ENCODE measurements around the gene ERVFRD-1.
"Not testable (repeated sequence)": the region's sequence is repeated elsewhere in the genome, so short reads cannot be mapped to it uniquely, and the experiment has no call there.

The ERVFRD-1 gene

DNA sequence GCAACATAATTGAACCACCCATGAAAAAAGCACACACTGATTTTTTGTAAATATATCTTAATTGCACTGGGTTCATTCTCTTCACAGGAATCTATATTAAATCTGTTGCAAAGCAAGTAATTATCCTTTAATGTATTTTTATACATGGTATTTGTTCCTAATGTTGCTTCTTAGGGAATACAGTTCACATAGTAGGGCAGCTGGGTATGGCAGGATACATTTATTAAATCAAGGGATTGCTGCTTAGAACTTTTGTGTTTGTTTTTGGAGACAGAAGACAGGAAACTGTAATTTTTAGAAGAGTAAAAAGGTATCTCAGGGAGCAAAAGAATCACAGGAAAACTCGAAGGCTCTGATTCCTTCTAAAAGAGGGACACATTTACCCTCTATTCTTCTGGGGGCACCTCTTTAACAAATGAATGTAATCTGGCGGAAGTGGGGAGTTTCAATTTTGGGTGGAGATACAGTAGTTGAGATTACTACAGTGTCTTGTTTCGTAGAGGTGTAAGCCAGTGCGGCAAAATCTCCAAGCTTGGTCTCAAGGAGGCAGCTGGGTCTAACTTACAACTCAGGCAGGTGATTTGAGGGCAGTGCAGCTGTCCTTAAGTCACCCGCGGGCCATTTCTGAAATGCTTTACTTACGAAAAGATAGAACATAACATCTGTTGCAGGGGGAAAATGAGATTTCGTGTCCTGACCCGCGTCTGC is 18.7 kb downstream of the ERVFRD-1 start:
- Histone ChIP-seq H3K4me1 (ENCODE audit: control insufficient read depth, insufficient read depth, low read length) (peaks cover 9% of the 10 kb centered on the region), H3K27ac (ENCODE audit: insufficient read depth, low read depth, low read length, poor library complexity, severe bottlenecking) (no peak overlapping the region), H3K4me3 (ENCODE audit: insufficient read depth, low read depth, low read length) (peak overlapping the region; percentile 82)

DNA sequence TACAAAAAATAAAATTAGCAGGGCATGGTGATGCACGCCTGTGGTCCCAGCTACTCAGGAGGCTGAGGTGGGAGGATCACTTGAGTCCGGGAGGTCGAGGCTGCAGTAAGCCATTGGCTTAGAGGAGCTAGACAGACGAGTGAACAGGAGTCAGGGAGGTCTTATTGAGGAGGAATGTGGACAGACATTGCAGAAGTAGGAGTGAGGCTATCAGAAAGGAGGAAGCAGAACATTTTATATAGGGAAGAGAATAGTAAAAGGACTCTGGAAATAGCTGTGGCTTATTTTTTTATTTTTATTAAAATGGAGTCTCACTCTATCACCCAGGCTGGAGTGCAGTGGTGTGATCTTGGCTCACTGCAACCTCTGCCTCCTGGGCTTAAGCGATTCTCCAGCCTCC is 20.4 kb downstream of the ERVFRD-1 start:
- WGBS, 2 experiments = 90 to 92% methylated on average over 5 of the region's 5 CpGs
- H3K27ac ChIP-seq (ENCODE audit: insufficient read depth, low read depth, low read length, poor library complexity, severe bottlenecking); H3K4me1 ChIP-seq (ENCODE audit: control insufficient read depth, insufficient read depth, low read length); H3K4me3 ChIP-seq (ENCODE audit: insufficient read depth, low read depth, low read length); H3K36me3 ChIP-seq (ENCODE audit: control insufficient read depth, insufficient read depth, low read length); H3K9me3 ChIP-seq (ENCODE audit: control insufficient read depth, low read length): not testable (repeated sequence)
- peaks cover 11% of the 10 kb centered on the region for H3K27me3 ChIP-seq (ENCODE audit: control insufficient read depth, insufficient read depth, low read length, poor library complexity, severe bottlenecking)

More for the DNA sequence above, 18.7 kb downstream of the ERVFRD-1 start:
- Histone ChIP-seq H3K27me3 (ENCODE audit: control insufficient read depth, insufficient read depth, low read length, poor library complexity, severe bottlenecking) (peaks cover 11% of the 10 kb centered on the region), H3K9me3 (ENCODE audit: control insufficient read depth, low read length) (no peaks in the 10 kb centered on the region), H3K36me3 (ENCODE audit: control insufficient read depth, insufficient read depth, low read length) (no peaks in the 10 kb centered on the region)
- 9 to 13% methylated on average over 10 of the region's 10 CpGs for WGBS, 2 experiments

DNA sequence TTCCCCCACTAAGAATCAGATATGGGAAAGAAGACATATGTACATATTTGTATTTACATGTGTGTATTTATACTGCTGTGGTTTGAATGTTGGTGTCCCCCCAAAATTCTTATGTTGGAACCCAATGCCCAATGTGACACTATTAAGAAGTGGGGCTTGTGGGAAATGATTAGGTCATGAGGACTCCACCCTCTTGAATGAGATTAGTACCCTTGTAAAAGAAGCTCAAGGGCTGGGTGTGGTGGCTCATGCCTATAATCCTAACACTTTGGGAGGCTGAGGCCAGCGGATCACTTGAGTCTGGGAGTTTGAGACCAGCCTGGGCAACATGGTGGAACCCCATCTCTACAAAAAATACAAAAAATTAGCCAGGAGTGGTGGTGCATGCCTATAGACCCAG is 21.8 kb downstream of the ERVFRD-1 start:
- Histone ChIP-seq H3K9me3 (ENCODE audit: control insufficient read depth, low read length) (no peaks in the 10 kb centered on the region), H3K4me3 (ENCODE audit: insufficient read depth, low read depth, low read length) (no peak overlapping the region), H3K27me3 (ENCODE audit: control insufficient read depth, insufficient read depth, low read length, poor library complexity, severe bottlenecking) (peaks cover 11% of the 10 kb centered on the region), H3K36me3 (ENCODE audit: control insufficient read depth, insufficient read depth, low read length) (no peaks in the 10 kb centered on the region), H3K27ac (ENCODE audit: insufficient read depth, low read depth, low read length, poor library complexity, severe bottlenecking) (no peak overlapping the region), H3K4me1 (ENCODE audit: control insufficient read depth, insufficient read depth, low read length) (no peaks in the 10 kb centered on the region)
- 91 to 95% methylated on average over 1 of the region's 1 CpG for WGBS, 2 experiments

DNA sequence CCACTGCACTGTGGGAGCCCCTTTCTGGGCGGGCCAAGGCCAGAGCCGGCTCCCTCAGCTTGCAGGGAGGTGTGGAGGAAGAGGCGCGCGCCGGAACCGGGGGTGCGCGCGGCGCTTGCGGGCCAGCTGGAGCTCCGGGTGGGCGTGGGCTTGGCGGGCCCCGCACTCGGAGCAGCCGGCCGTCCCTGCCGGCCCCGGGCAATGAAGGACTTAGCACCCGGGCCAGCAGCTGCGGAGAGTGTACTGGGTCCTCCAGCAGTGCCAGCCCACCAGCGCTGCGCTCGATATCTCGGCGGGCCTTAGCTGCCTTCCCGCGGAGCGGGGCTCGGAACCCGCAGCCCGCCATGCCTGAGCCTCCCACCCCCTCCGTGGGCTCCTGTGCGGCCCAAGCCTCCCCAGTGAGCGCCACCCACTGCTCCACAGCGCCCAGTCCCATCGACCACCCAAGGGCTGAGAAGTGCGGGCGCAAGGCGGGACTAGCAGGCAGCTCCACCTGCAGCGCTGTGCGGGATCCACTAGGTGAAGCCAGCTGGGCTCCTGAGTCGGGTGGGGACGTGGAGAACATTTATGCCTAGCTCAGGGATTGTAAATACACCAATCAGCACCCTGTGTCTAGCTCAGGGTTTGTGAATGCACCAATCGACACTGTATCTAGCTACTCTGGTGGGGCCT is 24.2 kb downstream of the ERVFRD-1 start:
- not testable (repeated sequence) for H3K9me3 ChIP-seq (ENCODE audit: control insufficient read depth, low read length); H3K27me3 ChIP-seq (ENCODE audit: control insufficient read depth, insufficient read depth, low read length, poor library complexity, severe bottlenecking); H3K27ac ChIP-seq (ENCODE audit: insufficient read depth, low read depth, low read length, poor library complexity, severe bottlenecking); H3K36me3 ChIP-seq (ENCODE audit: control insufficient read depth, insufficient read depth, low read length); H3K4me1 ChIP-seq (ENCODE audit: control insufficient read depth, insufficient read depth, low read length); H3K4me3 ChIP-seq (ENCODE audit: insufficient read depth, low read depth, low read length)
- 94% methylated on average over 47 of the region's 47 CpGs for WGBS, 2 experiments

DNA sequence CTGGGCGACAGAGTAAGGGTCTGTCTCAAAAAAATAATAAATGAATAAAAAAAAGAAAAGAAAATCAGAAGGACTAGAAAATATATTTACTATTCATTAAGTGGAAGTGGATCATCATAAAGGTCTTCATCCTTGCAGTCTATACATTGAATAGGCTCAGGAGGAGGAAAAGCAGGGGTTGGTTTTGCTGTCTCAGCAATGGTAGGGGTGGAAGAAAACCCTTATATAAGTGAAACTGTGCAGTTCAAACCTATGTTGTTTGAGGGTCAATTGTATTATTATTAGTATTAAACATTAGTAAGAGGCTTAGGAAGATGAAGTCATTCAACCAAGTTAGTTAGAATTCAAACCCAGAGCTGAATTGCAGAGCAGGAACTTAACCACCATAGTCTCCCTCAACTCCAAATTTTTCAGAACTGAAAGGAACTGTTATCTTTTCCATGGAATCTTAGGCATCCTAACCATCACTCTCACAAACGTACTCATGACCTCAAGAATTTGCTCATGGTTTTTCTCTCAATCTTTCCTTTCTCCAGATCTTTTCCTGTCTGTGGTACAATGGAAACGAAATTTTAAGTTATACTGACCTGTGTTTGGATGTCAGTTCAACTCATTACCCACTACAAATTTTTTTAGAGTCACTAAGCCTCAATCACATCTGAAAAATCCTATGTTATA is 25.6 kb downstream of the ERVFRD-1 start:
- Histone ChIP-seq H3K4me1 (ENCODE audit: control insufficient read depth, insufficient read depth, low read length) (no peaks in the 10 kb centered on the region), H3K27ac (ENCODE audit: insufficient read depth, low read depth, low read length, poor library complexity, severe bottlenecking) (no peak overlapping the region), H3K36me3 (ENCODE audit: control insufficient read depth, insufficient read depth, low read length) (no peaks in the 10 kb centered on the region), H3K4me3 (ENCODE audit: insufficient read depth, low read depth, low read length) (no peak overlapping the region), H3K9me3 (ENCODE audit: control insufficient read depth, low read length) (no peaks in the 10 kb centered on the region), H3K27me3 (ENCODE audit: control insufficient read depth, insufficient read depth, low read length, poor library complexity, severe bottlenecking) (no peaks in the 10 kb centered on the region)
- WGBS, 2 experiments = 65 to 79% methylated on average over 2 to 3 of the region's 3 CpGs

DNA sequence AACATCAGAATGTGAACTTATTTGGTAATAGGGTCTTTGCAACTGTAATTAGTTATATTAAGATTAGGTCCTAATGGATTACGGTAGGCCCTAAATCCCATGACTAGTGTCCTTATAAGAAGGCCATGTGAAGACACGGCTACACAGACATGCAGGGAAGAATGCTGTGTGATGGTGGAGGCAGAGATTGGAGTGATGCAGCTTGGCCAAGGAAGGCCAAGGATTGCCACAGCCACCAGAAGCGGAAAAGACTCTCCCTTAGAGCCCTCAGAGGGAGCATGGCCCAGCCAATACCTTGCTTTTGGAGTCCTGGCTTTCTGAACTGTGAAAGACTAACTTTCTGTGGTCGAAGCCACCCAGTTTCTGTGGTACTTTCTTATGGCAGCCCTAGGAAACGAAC is 27.6 kb downstream of the ERVFRD-1 start:
- no peak overlapping the region for H3K27ac ChIP-seq (ENCODE audit: insufficient read depth, low read depth, low read length, poor library complexity, severe bottlenecking)
- no peaks in the 10 kb centered on the region for H3K4me1 ChIP-seq (ENCODE audit: control insufficient read depth, insufficient read depth, low read length)
- no peaks in the 10 kb centered on the region for H3K36me3 ChIP-seq (ENCODE audit: control insufficient read depth, insufficient read depth, low read length)
- H3K4me3 ChIP-seq (ENCODE audit: insufficient read depth, low read depth, low read length) = no peak overlapping the region
- no peaks in the 10 kb centered on the region for H3K9me3 ChIP-seq (ENCODE audit: control insufficient read depth, low read length)
- no peaks in the 10 kb centered on the region for H3K27me3 ChIP-seq (ENCODE audit: control insufficient read depth, insufficient read depth, low read length, poor library complexity, severe bottlenecking)
- WGBS, 2 experiments = 92 to 95% methylated on average over 5 of the region's 5 CpGs

DNA sequence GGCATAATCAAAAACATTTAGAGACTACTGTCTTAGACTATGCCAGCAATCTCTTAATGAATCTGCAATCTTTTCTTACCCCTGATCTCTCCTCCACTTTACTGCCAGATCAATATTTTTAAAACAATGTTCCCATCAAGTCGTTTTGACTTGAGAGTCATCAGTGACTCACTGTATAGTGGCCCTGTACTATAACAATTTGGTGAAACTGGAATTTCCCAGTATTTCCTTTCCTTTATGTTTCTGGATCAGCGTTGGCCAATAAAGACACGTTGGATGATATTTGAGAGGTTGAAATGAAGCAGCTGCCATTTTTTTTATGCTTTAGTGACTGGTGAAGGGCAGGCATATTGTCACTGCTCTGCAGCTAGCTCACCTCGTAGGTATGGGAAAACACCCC is 28.0 kb downstream of the ERVFRD-1 start:
- Histone ChIP-seq H3K27ac (ENCODE audit: insufficient read depth, low read depth, low read length, poor library complexity, severe bottlenecking) (no peak overlapping the region), H3K4me3 (ENCODE audit: insufficient read depth, low read depth, low read length) (no peak overlapping the region), H3K9me3 (ENCODE audit: control insufficient read depth, low read length) (no peaks in the 10 kb centered on the region), H3K27me3 (ENCODE audit: control insufficient read depth, insufficient read depth, low read length, poor library complexity, severe bottlenecking) (no peaks in the 10 kb centered on the region), H3K36me3 (ENCODE audit: control insufficient read depth, insufficient read depth, low read length) (no peaks in the 10 kb centered on the region), H3K4me1 (ENCODE audit: control insufficient read depth, insufficient read depth, low read length) (no peaks in the 10 kb centered on the region)
- 94% methylated on average over 4 of the region's 4 CpGs for WGBS, 2 experiments

DNA sequence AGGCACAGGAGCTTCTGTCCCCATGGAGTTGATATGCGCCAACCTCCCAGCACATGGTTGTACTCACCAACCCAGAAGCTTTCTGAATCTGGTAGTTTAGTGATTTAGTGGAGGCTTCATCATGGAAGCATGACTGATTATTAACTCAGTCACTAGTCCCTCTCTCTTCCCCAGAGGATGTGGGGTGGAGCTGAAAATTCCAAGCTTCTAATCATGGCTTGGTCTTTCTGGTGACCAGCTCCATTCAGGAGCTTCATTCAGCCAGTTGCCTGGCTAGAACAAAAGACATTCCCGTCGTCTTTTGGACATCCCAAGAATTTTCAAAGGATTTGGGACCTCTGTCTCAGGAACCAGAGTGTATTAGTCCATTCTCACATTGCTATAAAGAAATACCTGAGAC is 31.2 kb downstream of the ERVFRD-1 start:
- WGBS, 2 experiments = 72 to 77% methylated on average over 3 of the region's 3 CpGs
- Histone ChIP-seq H3K36me3 (ENCODE audit: control insufficient read depth, insufficient read depth, low read length) (no peaks in the 10 kb centered on the region), H3K27me3 (ENCODE audit: control insufficient read depth, insufficient read depth, low read length, poor library complexity, severe bottlenecking) (no peaks in the 10 kb centered on the region), H3K9me3 (ENCODE audit: control insufficient read depth, low read length) (no peaks in the 10 kb centered on the region), H3K27ac (ENCODE audit: insufficient read depth, low read depth, low read length, poor library complexity, severe bottlenecking) (no peak overlapping the region), H3K4me1 (ENCODE audit: control insufficient read depth, insufficient read depth, low read length) (no peaks in the 10 kb centered on the region), H3K4me3 (ENCODE audit: insufficient read depth, low read depth, low read length) (no peak overlapping the region)

DNA sequence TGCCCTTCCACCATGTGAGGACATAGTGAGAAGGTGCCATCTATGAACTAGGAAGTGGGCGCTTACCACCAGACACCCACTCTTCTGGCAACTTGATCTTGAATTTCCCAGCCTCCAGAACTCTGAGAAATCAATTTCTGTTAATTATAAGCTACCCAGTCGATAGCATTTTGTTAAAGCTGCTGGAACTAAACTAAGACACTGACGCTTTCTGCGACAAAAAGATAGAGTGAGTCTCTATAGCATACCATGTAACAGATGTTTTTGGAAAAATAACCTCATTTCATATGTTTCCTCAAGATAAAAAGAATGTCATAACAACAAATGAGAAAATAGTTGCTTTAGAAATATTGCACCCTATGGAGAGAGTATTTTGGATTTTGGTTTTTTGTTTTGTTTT is 33.3 kb downstream of the ERVFRD-1 start:
- 99% methylated on average over 4 of the region's 4 CpGs for WGBS, 2 experiments
- Histone ChIP-seq H3K27me3 (ENCODE audit: control insufficient read depth, insufficient read depth, low read length, poor library complexity, severe bottlenecking) (no peaks in the 10 kb centered on the region), H3K27ac (ENCODE audit: insufficient read depth, low read depth, low read length, poor library complexity, severe bottlenecking) (no peak overlapping the region), H3K4me1 (ENCODE audit: control insufficient read depth, insufficient read depth, low read length) (no peaks in the 10 kb centered on the region), H3K4me3 (ENCODE audit: insufficient read depth, low read depth, low read length) (no peak overlapping the region), H3K9me3 (ENCODE audit: control insufficient read depth, low read length) (no peaks in the 10 kb centered on the region), H3K36me3 (ENCODE audit: control insufficient read depth, insufficient read depth, low read length) (no peaks in the 10 kb centered on the region)

DNA sequence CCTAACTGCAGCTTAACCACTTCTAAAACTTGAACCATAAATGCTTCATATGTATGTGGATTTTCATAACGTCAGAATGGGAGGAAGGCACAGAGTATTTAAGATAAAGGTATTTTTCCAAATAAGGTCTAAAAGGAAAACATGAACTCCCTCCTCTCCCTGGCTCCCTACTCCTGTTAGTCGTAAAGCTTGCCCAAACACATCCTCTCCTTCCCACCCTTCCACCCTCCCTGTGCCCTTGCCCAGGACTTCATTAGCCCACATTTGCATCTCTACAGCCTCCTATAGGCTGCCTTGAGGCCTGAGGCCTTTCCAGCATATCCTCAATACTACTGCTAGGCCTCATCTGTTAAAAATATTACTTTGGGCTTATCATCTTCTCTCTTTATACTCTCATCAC is 35.0 kb downstream of the ERVFRD-1 start:
- H3K9me3 ChIP-seq (ENCODE audit: control insufficient read depth, low read length) = no peaks in the 10 kb centered on the region
- no peak overlapping the region for H3K4me3 ChIP-seq (ENCODE audit: insufficient read depth, low read depth, low read length)
- H3K4me1 ChIP-seq (ENCODE audit: control insufficient read depth, insufficient read depth, low read length) = no peaks in the 10 kb centered on the region
- H3K36me3 ChIP-seq (ENCODE audit: control insufficient read depth, insufficient read depth, low read length) = no peaks in the 10 kb centered on the region
- no peak overlapping the region for H3K27ac ChIP-seq (ENCODE audit: insufficient read depth, low read depth, low read length, poor library complexity, severe bottlenecking)
- WGBS, 2 experiments = 62 to 65% methylated on average over 1 of the region's 2 CpGs
- H3K27me3 ChIP-seq (ENCODE audit: control insufficient read depth, insufficient read depth, low read length, poor library complexity, severe bottlenecking) = no peaks in the 10 kb centered on the region
